Activated naive CD8-positive, alpha-beta T cell treated with anti-CD3 and anti-CD28 coated beads, Interleukin-2, amount 50 U/mL, for 24 hours (primary cell): ENCODE data around the gene XPO6.

Source experiments
- ATAC-seq: fragments of 150-1000 bp; cut with Tn5 transposase; one replicate; pipeline ENCODE4 v1.10.0; 2021
- DNase-seq: peaks from one replicate; pipeline ENCODE4 v3.0.0; 2021
- H3K27ac Mint-ChIP-seq: one replicate; pipeline ENCODE4 v1.8.0; 2021; ENCODE audit warnings: mild to moderate bottlenecking, mixed read lengths
- H3K27me3 Mint-ChIP-seq: one replicate; pipeline ENCODE4 v1.8.0; 2021; ENCODE audit warnings: mixed read lengths
- H3K36me3 Mint-ChIP-seq: one replicate; pipeline ENCODE4 v1.8.0; 2021; ENCODE audit warnings: low read depth, mixed read lengths
- H3K4me1 Mint-ChIP-seq: one replicate; pipeline ENCODE4 v1.8.0; 2021; ENCODE audit warnings: mixed read lengths
- H3K4me3 Mint-ChIP-seq: one replicate; pipeline ENCODE4 v1.8.0; 2021; ENCODE audit warnings: mild to moderate bottlenecking, moderate library complexity, mixed read lengths
- H3K9me3 Mint-ChIP-seq: one replicate; pipeline ENCODE4 v1.8.0; 2021; ENCODE audit warnings: mixed read lengths

The XPO6 gene

DNA sequence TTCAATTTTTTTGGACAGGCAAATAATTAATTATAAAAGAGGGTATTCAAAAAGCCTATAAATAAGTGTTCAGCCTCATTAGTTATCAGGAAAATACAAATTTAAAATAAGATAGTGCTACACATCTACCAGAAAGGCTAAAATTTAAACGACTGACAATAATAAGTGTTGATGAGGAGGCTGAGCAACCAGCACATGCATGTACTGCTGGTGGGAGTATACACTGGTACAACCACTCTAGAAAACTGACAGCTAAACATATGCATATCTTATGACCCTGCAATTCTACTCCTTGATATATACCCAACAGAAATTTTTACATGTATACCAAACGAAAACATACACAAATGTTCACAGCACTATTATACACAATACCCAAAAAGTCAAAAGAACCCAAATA lies 27.1 kb downstream of the XPO6 start:
- H3K36me3 Mint-ChIP-seq, result peaks cover 56% of the 10 kb centered on the region

DNA sequence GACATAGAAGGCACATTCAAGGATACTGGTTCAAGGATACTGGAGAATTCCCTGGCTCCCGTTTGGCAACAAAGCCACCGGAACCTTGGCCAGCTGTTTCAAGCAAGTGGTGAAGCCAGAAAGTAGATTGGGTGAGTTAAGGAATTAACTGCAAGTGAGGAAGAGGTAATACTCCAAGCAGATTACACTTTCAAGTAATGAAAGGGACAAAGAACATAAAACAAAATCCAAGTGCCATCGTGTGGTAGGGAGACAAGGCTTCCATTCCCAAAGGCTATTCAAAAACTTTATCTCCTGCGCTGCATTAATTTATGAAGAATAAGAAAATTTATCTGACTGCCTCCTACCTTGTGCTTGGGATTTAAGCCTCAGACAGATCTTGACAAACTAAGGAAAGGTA lies 27.8 kb downstream of the XPO6 start:
- no peak for DNase-seq
- ATAC-seq, result no peak
- H3K27ac Mint-ChIP-seq, result peak overlapping the region; percentile 50
- peaks cover 4% of the 10 kb centered on the region for H3K9me3 Mint-ChIP-seq
- no peak overlapping the region for H3K4me3 Mint-ChIP-seq
- peaks cover 55% of the 10 kb centered on the region for H3K36me3 Mint-ChIP-seq
- H3K4me1 Mint-ChIP-seq, result peaks cover 96% of the 10 kb centered on the region
- no peaks in the 10 kb centered on the region for H3K27me3 Mint-ChIP-seq

More for the DNA sequence above, 27.1 kb downstream of the XPO6 start:
- Mint-ChIP-seq H3K9me3 (peaks cover 4% of the 10 kb centered on the region), H3K27me3 (no peaks in the 10 kb centered on the region), H3K4me3 (no peak overlapping the region), H3K4me1 (peaks cover 97% of the 10 kb centered on the region), H3K27ac (peak overlapping the region; percentile 7)
- ATAC-seq (no peak), DNase-seq (no peak)

DNA sequence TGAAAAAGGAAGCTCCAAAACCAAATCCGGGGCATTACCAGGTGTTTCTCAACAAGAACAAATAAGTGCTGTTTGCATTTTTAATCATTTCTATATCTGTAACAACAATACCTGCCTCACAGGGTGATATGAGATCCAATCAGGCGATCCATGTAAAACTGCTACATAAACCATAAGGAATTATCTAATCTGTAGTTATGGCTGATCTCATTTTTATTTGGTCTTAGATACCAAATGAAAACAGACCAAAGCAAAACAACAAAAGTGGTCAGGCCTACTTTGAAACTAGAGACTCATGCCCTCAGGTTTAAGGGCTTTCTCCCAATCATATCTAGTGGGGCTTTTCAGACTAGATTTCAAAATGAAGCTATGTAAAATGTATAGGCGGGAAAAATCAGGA lies 28.3 kb downstream of the XPO6 start:
- Mint-ChIP-seq H3K9me3 (peaks cover 4% of the 10 kb centered on the region), H3K4me1 (peaks cover 93% of the 10 kb centered on the region), H3K27ac (peak overlapping the region; percentile 92), H3K27me3 (no peaks in the 10 kb centered on the region), H3K36me3 (peaks cover 53% of the 10 kb centered on the region), H3K4me3 (no peak overlapping the region)
- DNase-seq (no peak), ATAC-seq (no peak)

DNA sequence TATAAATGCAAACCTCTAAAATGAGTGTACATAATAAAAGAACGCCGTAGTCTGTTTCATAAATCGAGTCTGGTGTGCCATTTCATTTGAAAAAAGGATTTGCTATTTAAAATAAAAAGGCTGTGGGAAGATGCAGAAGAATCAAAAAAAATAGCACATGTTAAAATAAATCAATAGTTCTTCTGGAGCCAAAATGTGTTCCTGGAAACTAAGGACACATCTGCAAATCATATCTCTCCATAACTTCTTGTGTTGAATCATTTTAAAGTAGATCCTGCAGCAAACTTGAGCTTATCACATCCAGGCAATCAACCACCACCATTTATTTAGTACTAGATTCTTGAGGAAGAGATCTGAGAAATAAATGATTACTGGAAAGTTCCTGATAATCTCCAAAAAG lies 29.0 kb downstream of the XPO6 start:
- no peak for DNase-seq
- Mint-ChIP-seq H3K27ac (peak overlapping the region; percentile 92), H3K4me3 (no peak overlapping the region), H3K9me3 (peaks cover 4% of the 10 kb centered on the region), H3K4me1 (peaks cover 88% of the 10 kb centered on the region), H3K27me3 (no peaks in the 10 kb centered on the region), H3K36me3 (peaks cover 57% of the 10 kb centered on the region)
- ATAC-seq, result no peak

DNA sequence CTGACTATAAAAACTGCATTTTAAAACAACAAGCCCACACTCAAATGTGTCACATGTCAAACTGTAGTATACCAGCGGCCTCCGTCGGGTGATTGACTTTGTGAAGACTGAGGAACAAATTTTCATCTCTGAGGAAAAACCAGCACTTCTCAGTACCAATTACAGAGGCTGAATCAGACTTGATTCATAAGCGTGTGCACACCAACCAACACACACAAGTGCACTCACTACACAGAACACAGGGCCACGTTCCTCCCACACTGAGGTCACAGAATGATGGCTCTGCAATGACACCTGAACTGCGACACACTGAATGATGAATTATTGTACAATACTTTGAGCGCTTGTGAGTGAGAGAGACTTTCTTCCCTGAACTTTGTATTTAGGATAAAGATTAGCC lies 29.6 kb downstream of the XPO6 start:
- no peaks in the 10 kb centered on the region for H3K27me3 Mint-ChIP-seq
- peaks cover 84% of the 10 kb centered on the region for H3K4me1 Mint-ChIP-seq
- H3K9me3 Mint-ChIP-seq, result peaks cover 4% of the 10 kb centered on the region
- H3K4me3 Mint-ChIP-seq, result peak overlapping the region; percentile 52
- peaks cover 57% of the 10 kb centered on the region for H3K36me3 Mint-ChIP-seq
- peak; percentile 49 for DNase-seq
- H3K27ac Mint-ChIP-seq, result peak overlapping the region; percentile 92
- peak; percentile 94 for ATAC-seq

DNA sequence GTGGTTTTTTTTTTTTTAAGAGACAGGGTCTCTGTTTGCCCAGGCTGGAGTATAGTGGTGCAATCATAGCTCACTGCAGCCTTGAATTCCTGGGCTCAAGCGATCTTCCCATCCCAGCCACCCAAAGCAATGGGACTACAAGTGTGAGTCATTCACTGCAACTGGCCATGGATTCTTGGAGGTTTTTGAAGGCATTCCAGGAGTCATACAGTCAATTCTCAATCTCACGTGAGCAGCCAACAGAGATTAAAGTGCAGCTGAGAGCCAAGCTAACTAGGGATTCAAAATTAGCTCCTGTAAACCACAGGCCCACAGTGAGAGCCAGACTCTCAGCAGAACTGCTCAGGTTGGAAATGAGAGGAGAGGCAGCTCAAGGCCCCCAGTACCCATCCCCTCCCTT lies 30.2 kb downstream of the XPO6 start:
- Mint-ChIP-seq H3K27me3 (no peaks in the 10 kb centered on the region), H3K9me3 (peaks cover 4% of the 10 kb centered on the region), H3K4me3 (no peak overlapping the region), H3K4me1 (peaks cover 81% of the 10 kb centered on the region), H3K27ac (peak overlapping the region; percentile 92), H3K36me3 (peaks cover 57% of the 10 kb centered on the region)
- ATAC-seq (no peak), DNase-seq (no peak)

DNA sequence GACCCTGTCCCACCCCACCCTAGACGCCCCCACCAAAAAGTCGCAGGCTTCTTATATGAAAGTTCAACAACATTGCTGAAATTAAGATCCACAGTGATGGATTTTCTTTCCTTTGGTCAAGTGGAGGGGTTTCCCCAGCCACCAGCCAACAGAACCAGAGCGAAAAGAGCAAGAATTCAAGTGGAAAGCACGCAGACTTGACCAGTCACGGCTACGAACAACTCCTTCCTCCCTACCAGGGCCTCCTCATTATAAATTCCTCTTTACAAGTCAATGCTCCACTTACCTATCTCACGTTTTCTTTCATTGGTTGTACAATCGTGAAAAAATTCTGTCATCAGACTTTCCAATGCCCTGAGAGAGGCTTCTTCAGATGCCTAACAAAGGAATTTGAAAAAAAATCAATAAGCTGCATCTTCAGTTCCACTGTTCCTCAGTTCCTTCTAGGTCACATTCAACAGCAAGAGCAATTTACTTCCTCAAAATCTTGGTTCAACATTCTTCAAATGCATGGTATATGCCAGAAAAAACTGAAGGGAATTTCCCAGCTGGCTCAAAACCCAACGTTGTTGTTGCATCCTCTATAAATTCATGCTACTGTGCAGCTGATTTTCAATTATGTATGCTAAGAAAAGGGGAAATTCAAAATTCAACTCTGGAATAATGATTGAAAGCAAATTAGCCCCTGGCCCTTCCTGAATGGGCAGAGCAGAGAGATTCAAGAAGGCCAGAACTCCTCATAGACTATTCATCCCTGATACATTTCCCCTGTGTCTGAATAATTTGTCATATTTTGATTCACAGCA lies 30.9 kb downstream of the XPO6 start:
- DNase-seq (no peak), ATAC-seq (no peak)
- H3K4me3 Mint-ChIP-seq, result peak overlapping the region; percentile 39
- H3K27me3 Mint-ChIP-seq, result no peaks in the 10 kb centered on the region
- H3K9me3 Mint-ChIP-seq, result peaks cover 4% of the 10 kb centered on the region
- peaks cover 59% of the 10 kb centered on the region for H3K36me3 Mint-ChIP-seq
- H3K27ac Mint-ChIP-seq, result peak overlapping the region; percentile 92
- peaks cover 78% of the 10 kb centered on the region for H3K4me1 Mint-ChIP-seq

DNA sequence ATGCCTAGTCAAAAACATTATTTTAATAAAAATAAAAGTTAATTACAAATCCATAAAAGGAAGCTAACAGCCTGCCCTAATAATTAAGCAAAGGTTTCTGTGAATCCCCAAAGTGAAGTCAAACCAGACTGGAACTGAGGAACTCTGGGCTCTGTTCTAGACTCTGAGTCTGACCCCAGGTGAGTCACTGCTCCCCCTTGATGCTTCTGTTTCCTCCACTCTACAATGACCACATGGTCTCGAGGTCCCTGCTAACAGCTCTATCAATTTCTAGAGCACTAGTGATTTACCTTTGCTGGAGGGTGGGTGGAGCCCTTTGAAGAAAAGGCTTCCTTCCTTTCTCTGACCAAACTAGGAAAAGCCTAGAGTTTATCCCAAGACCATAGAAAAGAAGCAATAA lies 32.4 kb downstream of the XPO6 start:
- peak; percentile 56 for ATAC-seq
- peak overlapping the region; percentile 85 for H3K27ac Mint-ChIP-seq
- peaks cover 61% of the 10 kb centered on the region for H3K36me3 Mint-ChIP-seq
- H3K4me3 Mint-ChIP-seq, result peak overlapping the region; percentile 22
- peaks cover 76% of the 10 kb centered on the region for H3K4me1 Mint-ChIP-seq
- H3K9me3 Mint-ChIP-seq, result peaks cover 3% of the 10 kb centered on the region
- DNase-seq, result no peak
- no peaks in the 10 kb centered on the region for H3K27me3 Mint-ChIP-seq

DNA sequence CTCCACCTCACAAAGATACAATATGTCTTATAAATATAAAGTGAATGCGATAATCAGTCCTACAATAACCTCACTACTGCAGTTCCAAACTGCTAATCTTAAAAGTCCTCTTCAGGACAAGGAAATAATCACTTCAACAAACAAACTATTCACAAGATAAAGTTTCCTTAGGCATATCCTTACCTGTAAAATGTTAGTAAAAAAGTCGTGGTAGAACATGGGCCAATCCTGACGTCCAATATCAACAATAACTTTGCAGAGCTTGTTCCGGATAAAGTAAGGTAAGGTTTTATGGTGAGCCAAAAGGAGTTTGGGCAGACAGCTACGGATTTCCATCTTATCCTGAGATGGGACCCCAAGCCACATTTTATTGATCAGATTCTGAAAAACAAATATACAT lies 36.0 kb downstream of the XPO6 start:
- DNase-seq (no peak), ATAC-seq (no peak)
- H3K4me1 Mint-ChIP-seq, result peaks cover 51% of the 10 kb centered on the region
- no peaks in the 10 kb centered on the region for H3K27me3 Mint-ChIP-seq
- no peak overlapping the region for H3K4me3 Mint-ChIP-seq
- no peak overlapping the region for H3K27ac Mint-ChIP-seq
- no peaks in the 10 kb centered on the region for H3K9me3 Mint-ChIP-seq
- peaks cover 63% of the 10 kb centered on the region for H3K36me3 Mint-ChIP-seq

DNA sequence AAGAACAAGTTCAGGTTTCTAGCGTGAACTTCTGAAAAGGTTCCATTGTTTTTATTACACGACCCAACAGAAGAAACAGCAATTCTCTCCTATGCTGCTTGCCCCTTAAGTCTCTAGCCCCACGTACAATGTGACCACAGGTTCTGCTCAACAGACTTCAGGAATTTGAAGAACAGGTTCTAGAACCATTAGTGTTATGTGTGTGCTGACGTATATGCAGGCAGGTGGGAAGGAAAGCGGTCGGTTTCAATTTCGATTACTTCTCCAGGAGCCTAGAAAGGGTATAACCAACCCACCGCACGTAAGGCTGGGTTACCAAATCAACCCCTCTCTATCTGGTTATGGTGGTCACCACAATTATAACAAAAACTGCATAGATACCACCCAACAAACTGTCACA lies 39.4 kb downstream of the XPO6 start:
- no peak for DNase-seq
- H3K27me3 Mint-ChIP-seq, result no peaks in the 10 kb centered on the region
- peaks cover 60% of the 10 kb centered on the region for H3K4me1 Mint-ChIP-seq
- no peak overlapping the region for H3K4me3 Mint-ChIP-seq
- peaks cover 65% of the 10 kb centered on the region for H3K36me3 Mint-ChIP-seq
- H3K9me3 Mint-ChIP-seq, result no peaks in the 10 kb centered on the region
- peak overlapping the region; percentile 7 for H3K27ac Mint-ChIP-seq
- ATAC-seq, result no peak

DNA sequence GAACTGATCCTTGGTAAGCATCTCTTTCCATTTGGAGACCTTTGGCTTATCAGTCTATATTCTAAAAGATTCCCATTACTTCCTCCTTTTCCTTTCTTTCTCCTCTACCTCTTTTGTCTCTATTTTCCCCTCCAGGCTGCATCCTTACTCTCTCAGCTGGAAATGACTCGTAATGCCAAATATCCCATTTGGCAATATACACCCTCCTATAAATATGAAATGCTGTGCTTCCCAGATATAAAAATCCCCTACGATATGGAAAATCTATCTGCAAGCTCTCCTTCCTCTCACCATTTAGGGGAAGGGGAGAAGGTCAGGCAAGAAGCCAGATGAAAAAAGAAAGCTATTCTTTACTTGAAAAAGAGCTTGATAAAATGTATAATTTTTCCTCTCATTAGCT lies 39.9 kb downstream of the XPO6 start:
- H3K4me3 Mint-ChIP-seq, result no peak overlapping the region
- ATAC-seq (no peak), DNase-seq (no peak)
- H3K27me3 Mint-ChIP-seq, result no peaks in the 10 kb centered on the region
- H3K36me3 Mint-ChIP-seq, result peaks cover 65% of the 10 kb centered on the region
- H3K27ac Mint-ChIP-seq, result peak overlapping the region; percentile 44
- peaks cover 62% of the 10 kb centered on the region for H3K4me1 Mint-ChIP-seq
- no peaks in the 10 kb centered on the region for H3K9me3 Mint-ChIP-seq

DNA sequence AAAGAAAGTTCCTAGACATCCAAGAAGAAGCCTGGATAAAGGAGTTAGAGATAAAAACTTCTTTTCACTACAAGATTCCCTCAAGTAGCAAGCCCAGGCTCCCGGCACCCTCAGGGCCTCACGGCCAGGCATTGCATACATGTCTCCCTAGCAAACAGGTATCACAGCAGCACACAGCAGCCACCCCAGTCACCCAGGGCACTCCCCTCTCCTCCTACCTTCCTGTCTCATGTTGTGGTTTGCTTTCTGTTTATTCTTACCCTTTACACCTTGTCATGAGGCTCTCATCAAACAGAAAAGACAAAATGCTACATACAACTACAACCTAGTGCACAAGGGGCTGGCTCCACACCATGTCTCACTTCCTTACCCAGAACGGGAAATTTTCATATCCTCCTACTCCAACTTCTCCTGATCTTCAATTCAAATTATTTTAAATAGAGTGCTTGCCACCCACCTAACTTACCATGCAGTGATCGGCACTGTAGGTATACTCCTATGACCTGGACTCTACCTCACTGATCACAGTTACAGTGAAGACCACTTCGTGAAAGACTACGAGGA lies 42.7 kb downstream of the XPO6 start:
- H3K4me3 Mint-ChIP-seq, result no peak overlapping the region
- peak overlapping the region; percentile 47 for H3K27ac Mint-ChIP-seq
- DNase-seq, result no peak
- no peaks in the 10 kb centered on the region for H3K27me3 Mint-ChIP-seq
- ATAC-seq, result peak; percentile 68
- H3K9me3 Mint-ChIP-seq, result no peaks in the 10 kb centered on the region
- H3K4me1 Mint-ChIP-seq, result peaks cover 74% of the 10 kb centered on the region
- H3K36me3 Mint-ChIP-seq, result peaks cover 66% of the 10 kb centered on the region

DNA sequence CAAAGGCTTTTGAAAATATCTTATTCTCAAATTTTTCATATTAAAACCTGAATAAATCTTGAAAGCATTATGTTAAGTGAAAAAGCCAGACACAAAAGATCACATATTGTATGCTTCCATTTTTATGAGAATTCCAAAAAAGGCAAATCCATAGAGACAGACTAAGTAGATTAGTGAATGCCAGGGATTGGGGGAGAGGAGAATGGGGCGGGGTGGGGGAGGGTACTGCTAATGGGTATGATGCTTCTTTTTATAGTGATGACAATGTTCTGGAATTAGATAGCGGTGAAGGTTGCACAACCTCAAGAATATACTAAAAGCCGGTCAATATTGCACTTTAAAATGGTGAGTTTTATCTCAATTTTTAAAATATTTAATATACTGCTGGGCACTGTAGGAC lies 44.0 kb downstream of the XPO6 start:
- Mint-ChIP-seq H3K27ac (peak overlapping the region; percentile 88), H3K9me3 (no peaks in the 10 kb centered on the region), H3K36me3 (peaks cover 72% of the 10 kb centered on the region)

DNA sequence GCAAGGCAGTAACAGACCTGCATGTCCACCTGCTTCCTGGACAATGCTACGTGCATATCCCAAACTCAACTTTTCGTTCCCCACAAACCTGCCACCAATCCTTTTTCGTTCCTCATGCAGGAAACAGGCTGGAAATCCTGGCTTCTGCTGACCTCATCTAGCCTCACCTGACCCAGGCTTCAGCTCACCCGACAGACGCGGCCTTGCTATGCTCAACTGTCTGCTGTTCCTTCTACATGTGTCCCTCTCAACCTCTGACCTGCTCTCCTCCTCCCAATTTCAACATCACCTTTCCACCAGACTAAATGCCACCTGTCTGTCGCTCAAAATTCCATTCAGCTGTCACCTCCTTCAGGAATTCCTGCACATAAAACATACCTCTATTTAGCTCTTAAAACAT lies 44.5 kb downstream of the XPO6 start:
- H3K36me3 Mint-ChIP-seq, result peaks cover 66% of the 10 kb centered on the region
- ATAC-seq (no peak), DNase-seq (no peak)
- H3K27me3 Mint-ChIP-seq, result no peaks in the 10 kb centered on the region
- H3K9me3 Mint-ChIP-seq, result no peaks in the 10 kb centered on the region
- H3K4me1 Mint-ChIP-seq, result peaks cover 86% of the 10 kb centered on the region
- H3K27ac Mint-ChIP-seq, result peak overlapping the region; percentile 88
- H3K4me3 Mint-ChIP-seq, result peak overlapping the region; percentile 41

More for the DNA sequence above, 44.0 kb downstream of the XPO6 start:
- no peak overlapping the region for H3K4me3 Mint-ChIP-seq
- no peaks in the 10 kb centered on the region for H3K27me3 Mint-ChIP-seq
- DNase-seq (no peak), ATAC-seq (no peak)
- peaks cover 86% of the 10 kb centered on the region for H3K4me1 Mint-ChIP-seq

DNA sequence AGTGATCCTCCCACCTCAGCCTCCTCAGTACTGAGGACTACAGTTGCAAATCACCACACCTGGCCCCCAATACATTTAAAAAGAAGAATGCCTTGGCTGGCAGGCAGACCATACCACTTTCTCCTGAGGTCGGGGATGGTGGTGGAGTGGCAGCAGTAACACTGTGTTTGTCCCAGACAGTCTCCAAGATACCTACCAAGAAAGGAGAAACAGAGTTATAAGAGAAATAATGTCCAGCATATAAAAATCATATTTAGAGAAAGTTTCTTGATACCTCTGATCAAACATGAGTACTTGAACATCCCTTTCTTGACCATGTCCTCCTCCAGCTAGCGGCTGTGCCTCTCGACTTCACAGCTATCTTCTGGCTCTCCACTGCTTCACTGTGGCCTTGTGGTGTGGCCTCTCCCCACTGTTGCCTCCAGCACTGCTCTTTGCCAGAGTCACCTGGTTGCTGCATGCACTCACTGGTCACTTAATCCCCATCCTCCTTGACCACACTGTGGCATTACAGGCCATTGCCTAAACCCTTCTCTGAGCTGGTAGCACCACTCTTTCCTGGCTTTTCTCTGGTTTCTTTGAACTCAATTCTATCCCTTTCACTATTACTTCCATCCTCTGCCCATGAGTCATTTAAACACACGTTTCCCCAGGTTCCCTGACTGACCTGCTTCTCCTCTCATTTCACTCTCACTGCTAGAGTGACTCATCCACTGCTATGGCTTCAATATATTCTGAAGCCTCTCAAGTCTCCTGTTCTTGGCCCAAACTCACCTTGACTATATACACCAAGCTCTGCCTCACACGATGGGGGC lies 45.2 kb downstream of the XPO6 start:
- Mint-ChIP-seq H3K27ac (peak overlapping the region; percentile 88), H3K9me3 (no peaks in the 10 kb centered on the region), H3K36me3 (peaks cover 68% of the 10 kb centered on the region), H3K4me3 (peak overlapping the region; percentile 41), H3K27me3 (no peaks in the 10 kb centered on the region), H3K4me1 (peaks cover 87% of the 10 kb centered on the region)
- no peak for DNase-seq
- ATAC-seq, result peak; percentile 95
